Activated naive CD4-positive, alpha-beta T cell treated with Interleukin-2 at 50 U/mL for 16 hours (primary cell): ENCODE results near the gene KLHDC3.
"Not testable (repeated sequence)": the region's sequence is repeated elsewhere in the genome, so short reads cannot be mapped to it uniquely, and the experiment has no call there.

ENCODE experiments used
- DNase-seq: peaks from one replicate; pipeline ENCODE4 v3.0.0-alpha.2; 2020

The KLHDC3 gene

GRCh38 chr6:42989923-42990322 is 24.1 kb upstream of the KLHDC3 start:
- DNase-seq = no peak

DNA sequence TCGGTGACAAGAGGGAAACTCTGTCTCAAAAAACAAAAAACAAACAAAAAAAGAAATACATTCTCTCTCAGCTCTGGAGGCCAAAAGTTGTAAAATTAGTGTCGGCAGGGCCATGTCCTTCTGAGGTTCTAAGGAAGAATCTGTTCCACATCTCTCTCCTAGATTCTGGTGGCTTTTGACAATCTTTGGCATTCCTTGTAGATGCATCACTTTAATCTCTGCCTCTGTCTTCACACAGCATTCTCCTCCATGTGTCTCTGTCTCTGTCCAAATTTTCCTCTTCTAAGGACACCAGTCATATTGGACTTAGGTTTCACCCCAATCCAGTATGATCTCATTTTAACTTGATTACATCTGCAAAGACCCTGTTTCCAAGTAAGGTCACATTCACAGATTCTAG is 20.6 kb upstream of the KLHDC3 start:
- DNase-seq = no peak

DNA sequence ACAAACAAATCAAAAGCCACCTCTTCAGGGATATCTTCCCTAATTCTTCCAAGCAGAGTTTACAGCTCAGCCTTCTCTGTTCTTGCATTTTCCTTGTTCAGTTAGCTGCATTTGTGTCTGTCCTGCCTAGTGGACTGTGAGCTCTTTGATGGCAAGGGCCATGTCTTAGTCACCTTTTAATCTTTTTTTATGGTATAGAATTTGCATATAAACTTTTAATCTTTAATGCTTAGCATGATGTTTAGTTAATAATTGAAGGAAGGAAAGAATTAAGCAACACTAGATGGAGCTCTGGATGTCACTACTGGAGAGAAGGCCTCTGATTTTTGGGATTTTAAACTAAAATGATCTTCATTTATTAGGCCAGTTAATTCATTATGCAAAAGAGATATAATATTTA is 17.5 kb upstream of the KLHDC3 start:
- DNase-seq = no peak

DNA sequence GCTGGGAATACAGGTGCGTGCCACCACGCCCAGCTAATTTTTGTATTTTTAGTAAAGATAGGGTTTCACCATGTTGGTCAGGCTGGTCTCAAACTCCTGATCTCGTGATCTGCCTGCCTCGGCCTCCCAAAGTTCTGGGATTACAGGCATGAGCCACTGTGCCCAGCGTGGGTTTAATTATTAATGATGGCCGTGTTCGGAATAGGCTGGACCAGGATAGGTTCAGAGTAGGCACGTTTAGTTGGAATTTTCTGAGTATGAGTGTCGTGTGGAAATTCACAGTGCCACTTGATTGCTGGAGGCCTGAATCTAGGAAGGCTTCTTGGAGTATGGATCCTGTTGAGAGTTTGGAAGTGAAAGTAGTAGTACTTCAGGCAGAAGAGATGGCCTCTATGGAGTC is 15.8 kb upstream of the KLHDC3 start:
- not testable (repeated sequence) for DNase-seq

- DNase-seq = no peak
These were observed 12.2 kb upstream of the KLHDC3 start for GRCh38 chr6:43001843-43002242.

- no peak for DNase-seq
These were observed 8.2 kb upstream of the KLHDC3 start for GRCh38 chr6:43005844-43006243.

GRCh38 chr6:43006251-43006650 is 7.8 kb upstream of the KLHDC3 start:
- DNase-seq = no peak

- DNase-seq = no peak
These were observed 6.9 kb upstream of the KLHDC3 start for GRCh38 chr6:43007126-43007525.

- DNase-seq = peak; percentile 34
These were observed 4.9 kb upstream of the KLHDC3 start for GRCh38 chr6:43009124-43009523.

GRCh38 chr6:43011207-43011606 is 2.8 kb upstream of the KLHDC3 start:
- DNase-seq = no peak

DNA sequence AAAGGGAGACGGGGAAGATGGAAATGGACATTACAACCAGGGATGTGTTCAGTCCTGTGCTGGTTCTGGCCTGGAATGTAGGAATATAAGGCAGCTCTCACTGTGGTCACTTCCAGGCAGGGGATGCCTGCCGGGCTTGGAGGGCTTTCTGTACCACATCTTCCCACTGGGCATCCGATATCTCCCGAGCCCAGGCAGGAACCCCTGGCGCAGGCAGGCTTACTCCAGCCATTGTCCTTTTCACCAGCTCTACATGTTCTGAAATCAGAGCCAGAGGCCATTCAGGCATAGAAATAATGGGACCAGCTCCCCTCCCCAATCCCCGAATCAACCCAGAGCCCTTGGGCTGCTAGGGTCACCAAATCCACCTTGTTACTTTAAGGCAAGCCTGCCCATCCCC is 1.7 kb upstream of the KLHDC3 start:
- no peak for DNase-seq

DNA sequence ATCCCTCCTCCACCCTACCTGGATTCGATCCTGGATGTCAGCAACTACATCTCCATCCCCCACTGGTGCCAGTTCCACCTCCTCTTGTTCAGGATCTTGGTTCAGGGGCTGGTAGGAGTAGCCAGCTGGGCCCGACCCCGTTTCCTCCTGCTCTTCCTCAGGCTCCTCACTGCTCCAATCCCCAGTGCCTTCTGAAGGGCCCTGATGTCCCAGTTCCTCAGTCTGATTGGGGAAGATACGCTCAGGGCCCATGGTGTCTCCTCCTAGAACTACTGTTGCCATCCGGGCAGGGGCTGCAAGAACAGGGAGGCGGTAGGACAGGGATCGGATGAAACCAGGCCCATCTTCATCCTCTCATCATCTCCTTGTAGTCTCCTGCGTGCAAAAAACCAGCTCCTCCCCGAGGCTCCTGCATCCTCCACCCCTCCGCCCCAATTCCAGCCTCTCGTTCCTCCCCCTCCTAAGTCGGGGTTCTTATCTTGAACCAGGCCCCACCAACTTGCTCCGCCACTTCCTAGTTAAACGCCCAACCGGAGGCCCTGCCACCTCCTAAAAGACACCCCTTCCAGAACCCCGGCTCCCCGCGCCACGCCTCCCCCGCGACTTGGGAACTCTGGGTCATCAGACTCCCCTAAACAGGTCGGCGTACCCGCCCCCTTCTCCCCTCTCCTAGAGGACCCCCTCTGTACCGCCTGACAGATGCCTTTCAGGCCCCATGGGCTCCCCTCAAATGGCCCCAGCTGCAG is 779 bp upstream of the KLHDC3 start:
- no peak for DNase-seq

GRCh38 chr6:43014434-43014909 is 423 bp downstream of the KLHDC3 start:
- DNase-seq = no peak

DNA sequence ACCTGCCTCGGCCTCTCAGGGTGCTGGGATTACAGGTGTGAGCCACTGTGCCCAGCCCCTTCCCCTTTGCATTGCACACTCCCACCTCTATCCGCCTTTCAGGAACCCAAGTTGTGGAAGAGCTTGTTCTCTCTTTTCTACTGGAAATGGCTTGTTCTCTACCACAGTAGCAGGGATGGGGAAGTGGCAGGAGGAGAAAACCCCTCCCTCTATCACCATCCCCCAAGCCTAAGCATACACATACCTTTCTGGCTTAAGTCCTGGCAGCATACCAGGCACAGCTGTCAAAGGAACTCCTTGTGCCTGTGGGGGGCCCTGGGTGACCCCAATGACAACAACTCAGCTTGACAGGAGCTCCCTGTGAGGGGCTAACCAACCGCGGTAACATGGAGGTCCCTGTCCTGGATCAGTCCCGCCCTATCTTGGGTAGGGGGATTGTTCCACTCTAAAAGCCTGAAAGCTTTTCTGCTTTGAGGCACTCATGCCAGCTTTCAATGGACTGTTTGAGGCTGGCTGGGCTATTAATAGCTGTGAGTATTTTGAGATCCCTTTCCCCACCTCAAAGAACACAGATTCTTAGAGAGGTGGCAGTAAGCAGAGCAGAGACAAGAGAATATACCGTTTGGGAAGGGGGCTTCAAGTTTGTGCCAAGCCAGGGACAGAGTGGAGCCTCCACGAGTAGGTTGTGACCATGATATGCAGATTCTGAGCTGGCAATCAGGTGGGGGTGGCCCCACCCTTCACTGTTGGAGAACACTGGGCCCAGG is 2.3 kb downstream of the KLHDC3 start:
- DNase-seq = no peak

DNA sequence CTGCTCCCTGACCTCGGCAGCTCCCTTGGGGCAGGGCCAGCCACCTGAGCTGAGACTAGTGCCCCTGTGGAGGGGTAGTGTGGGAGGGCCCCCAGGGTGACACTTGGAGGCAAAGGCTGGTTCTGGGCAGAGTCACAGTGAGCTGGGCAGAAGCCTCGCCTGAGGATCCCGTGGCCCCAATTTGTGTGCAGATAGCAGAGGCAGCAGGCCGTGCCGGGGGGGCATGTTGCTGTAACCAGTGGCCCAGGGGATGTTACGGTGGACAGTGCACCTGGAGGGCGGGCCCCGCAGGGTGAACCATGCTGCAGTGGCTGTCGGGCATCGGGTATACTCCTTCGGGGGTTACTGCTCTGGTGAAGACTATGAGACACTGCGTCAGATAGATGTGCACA is 2.9 kb downstream of the KLHDC3 start:
- no peak for DNase-seq

DNA sequence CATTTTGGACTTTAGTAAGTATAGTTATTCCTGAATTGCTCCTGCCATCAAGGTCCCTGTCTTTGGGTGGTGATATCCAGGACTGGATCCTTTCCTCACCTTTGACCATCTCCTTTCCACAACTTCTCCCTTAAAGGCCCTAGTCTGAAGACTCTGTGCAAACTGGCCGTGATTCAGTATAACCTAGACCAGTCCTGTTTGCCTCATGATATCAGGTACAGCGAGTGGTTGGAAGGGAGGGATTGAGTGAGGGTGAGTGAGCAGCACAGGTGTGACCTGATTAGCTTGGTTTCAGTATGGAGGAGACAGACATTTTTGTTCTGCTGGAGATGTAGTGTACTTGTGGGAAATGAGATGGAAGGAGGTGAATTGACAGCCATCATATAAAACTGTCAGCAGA is 5.1 kb downstream of the KLHDC3 start:
- no peak for DNase-seq

DNA sequence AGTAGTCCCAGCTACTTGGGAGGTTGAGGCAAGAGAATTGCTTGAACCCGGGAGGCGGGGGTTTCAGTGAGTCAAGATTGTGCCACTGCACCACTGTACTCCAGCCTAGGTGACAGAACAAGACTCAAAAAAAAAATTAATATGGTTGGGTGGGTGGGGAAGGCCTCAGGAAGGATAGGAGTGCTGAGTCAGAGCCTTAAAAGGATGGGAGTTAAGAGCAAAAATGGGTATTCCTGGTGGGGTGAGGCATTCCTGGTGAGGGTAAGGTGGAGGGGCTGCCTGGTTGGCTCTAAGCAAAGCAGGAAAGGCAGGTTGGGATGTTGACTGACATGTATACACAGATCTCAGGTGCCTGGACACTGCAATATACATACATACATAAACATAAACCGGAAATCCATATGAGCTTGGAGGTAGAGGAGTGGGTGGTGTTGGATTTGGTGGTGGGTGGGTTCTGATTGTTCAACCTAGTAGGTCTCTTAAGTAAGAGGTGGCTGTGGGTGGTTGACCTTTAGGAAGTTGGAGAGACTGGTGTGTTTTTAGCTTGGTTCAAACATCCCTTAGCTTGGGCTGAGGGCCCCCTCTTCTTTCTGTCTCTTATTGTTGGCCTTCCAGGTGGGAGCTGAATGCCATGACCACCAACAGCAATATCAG is 6.1 kb downstream of the KLHDC3 start:
- no peak for DNase-seq

DNA sequence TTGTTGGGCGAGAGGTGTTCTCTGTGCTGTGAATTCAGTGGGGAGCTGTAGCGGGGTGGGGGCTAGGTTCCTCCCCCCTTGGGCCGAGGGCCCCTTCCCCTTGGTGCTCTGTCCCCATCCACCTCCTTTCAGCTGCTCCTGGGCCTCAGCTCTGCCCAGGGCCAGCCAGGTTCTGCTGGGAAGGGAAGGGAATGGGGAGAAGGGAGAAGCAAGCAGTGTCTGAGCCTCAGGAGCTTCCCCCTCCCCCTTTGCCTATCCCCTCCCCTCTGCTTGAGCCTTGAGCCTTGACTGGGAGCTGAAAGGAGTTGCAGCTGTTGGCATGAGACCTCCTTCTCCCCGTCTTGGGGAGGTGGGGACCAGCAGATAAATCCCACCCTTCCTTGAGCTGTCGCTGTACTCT is 6.8 kb downstream of the KLHDC3 start:
- DNase-seq = no peak

DNA sequence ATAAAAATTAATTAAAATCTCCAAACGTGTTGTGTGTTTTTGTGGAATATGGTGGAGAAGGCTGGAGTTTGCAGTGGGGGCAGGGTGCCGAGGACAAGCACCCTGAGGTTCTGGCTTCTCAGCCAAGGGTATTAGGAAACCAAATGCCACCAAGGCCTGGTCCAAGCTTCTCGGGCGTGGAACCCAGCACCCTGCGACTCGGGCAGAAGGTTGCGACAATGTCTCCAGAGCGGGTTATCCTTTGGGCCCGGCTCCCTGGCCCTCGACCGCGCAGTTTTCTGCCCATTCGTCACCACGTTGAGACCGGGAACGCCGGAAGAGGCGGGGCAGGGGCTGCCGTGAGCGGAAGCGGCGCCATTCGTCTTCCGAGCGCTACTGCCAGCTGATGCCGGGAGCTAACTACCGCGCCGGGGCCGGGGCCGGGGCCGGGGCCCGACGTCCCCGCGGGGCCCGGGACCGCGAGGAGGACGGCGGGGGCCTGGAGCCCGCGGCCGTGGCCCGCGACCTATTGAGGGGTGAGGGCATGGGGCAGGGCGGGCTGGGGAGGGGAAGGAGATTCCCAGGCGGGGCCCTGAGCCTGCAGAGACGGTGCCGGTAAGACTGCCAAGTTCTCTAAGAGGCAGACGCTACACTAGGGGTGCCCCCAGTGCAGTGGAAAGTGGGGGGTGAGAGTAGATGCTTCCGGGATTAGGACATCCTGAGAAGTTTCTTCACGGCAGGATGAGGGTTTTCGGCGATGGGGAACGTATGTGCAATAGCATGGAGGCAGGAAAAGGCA is 7.4 kb downstream of the KLHDC3 start, which contains the start of gene RRP36:
TSS of gene RRP36 (plus strand) at position 354 of the 778 bp plus-strand sequence. CDS start at position 386, 32 bp downstream.
- peak; percentile 78 for DNase-seq

DNA sequence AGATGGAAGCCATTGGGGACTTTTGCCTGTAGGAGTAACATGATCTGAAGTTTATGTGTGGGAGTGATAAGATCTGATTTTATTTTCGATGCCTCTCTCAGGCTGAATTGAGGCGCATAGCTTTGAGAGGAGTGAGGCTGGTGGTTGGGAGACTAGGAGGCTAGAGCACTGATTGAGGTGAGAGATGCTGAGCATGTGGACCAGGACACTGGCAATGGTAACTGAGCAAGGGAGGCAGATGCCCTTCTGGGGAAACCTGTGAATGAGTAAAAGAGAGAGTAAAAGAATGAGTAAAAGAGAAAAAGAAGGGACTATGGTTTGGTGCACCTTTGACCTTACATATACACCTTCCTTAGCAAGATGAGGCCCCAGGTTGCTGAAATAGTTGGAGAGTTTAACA is 10.4 kb downstream of the KLHDC3 start:
- no peak for DNase-seq

DNA sequence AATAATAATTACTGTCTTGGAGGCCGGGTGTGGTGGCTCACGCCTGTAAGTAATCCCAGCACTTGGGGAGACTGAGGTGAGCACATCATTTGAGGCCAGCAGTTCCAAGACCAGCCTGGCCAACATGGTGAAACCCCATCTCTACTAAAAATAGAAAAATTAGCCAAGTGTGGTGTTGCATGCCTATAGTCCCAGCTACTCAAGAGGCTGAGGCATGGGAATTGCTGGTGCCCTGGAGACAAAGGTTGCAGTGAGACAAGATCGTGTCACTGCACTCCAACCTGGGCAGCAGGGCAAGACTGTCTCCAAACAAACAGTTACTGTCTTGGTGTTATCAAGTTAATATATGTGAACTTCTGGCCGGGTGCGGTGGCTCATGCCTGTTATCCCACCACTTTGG is 12.3 kb downstream of the KLHDC3 start:
- no peak for DNase-seq

- DNase-seq = no peak
These were observed 15.1 kb downstream of the KLHDC3 start for GRCh38 chr6:43029120-43029519.

- DNase-seq = no peak
These were observed 18.3 kb downstream of the KLHDC3 start for GRCh38 chr6:43032326-43032725.
